T-helper 2 cell (primary cell): ENCODE measurements around the gene TXK.
A peak's percentile ranks its signal among the peaks of the same experiment; 100 is the strongest.
"Not testable (repeated sequence)": the region's sequence is repeated elsewhere in the genome, so short reads cannot be mapped to it uniquely, and the experiment has no call there.

Experiments used
- DNase-seq, 5 experiments: peaks; one replicate each; pipeline versions ENCODE4 v3.0.0 to v3.0.0-alpha.2; 2012 to 2022
- total RNA-seq, 2 donors: gene quantifications; one replicate each; lab custom pipeline; 2026; lab: John Stamatoyannopoulos, UW

TXK gene
- 27.1 to 59.9 reads per million in 2 donors for total RNA-seq

- peak in 1 of 5 experiments; percentile 68 for DNase-seq
Measured at GRCh38 chr4:48134081-48134480, at the start of gene TXK. Gene TXK, minus strand, starts transcription at chr4:48134250. Its CDS starts 80 bp downstream, at chr4:48134170.

- no peak for DNase-seq
Measured at GRCh38 chr4:48180234-48180633, 46.2 kb upstream of the TXK start.

DNA sequence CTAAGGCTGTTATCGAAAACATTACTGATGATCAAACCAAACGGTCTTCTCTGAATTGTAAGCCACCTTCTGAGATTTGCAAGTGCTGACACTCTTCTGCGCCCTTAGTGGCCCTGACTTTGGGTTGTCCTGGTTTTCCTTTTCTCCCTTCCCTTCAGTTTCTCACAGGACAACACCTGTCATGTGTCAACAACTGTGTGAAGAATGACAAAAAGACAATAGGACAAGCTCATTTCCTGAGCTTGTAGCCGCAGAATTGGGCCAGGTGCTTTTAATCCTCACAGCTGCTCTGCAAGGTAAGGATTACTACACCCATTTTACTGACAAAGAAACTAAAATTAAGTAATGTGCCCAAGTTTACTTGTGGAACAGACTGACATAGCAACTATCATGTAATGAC is 44.9 kb upstream of the TXK start:
- no peak for DNase-seq

DNA sequence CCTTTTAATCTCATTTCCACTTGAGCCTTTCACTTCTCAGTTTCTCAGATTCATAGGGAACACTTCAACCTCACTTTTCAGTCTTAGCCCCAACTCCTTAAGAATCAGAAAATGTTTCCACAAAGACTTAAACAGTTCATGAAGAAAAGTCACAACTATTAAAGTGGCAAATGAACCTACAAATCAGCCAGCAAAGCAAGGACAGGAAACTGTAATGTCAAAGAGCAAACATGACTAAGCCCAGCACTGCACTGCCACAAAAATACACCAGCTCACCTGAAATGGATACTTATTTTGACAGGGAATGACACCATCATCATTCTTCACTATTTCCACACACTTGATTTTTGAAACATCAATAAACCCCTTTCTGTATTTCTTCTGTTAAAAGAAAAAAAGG is 41.8 kb upstream of the TXK start:
- DNase-seq, result no peak

- no peak for DNase-seq
Measured at GRCh38 chr4:48175328-48175727, 41.3 kb upstream of the TXK start.

DNA sequence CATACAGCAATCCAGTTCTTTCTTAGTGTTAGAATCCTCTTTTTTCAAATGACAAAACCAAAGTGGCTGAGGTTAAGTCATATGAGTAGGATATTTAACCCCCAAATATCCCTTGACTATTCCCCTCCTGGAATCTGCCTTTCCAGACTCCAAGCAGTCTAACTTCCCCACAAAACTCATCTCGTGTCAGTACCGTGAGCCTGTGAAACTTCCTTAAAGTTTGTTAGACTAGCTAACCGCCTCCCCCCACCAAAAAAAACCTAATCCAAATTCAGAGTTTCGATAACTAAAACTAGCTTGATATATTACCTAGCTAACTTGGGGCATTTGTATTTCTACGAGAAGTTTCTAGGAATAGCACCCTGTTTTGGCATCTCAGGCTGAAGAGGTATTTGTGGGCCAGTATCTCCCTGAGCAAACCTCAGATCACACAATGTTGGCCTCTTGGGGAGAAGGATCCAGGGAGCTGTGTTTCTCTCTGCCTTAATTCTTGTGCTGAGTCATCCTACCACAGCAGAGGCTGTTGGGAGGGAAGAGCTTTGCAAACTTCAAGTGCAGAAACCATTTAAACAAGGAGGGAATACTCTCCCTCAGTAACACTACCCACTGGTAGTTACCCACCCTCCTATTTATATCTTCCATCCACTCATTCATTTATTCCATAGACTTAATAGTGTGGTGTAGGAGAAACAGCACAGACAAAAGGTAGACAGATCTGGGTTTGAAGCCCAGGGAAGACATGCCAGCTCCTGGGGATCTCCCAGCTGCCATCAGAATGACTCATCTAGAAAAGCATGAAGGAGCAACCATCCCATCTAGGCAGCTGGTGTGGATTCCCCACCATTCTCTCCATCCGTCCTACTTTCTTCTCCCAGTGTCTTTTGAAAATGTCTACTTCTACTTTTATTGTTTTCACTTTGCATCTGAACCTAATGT is 39.3 kb upstream of the TXK start:
- DNase-seq, result no peak

- DNase-seq, result no peak
Measured at GRCh38 chr4:48172651-48173050, 38.6 kb upstream of the TXK start.

GRCh38 chr4:48169636-48170035 is 35.6 kb upstream of the TXK start:
- DNase-seq, result no peak

GRCh38 chr4:48167538-48168263 is 33.7 kb upstream of the TXK start:
- DNase-seq, result peak in 1 of 5 experiments; percentile 43

DNA sequence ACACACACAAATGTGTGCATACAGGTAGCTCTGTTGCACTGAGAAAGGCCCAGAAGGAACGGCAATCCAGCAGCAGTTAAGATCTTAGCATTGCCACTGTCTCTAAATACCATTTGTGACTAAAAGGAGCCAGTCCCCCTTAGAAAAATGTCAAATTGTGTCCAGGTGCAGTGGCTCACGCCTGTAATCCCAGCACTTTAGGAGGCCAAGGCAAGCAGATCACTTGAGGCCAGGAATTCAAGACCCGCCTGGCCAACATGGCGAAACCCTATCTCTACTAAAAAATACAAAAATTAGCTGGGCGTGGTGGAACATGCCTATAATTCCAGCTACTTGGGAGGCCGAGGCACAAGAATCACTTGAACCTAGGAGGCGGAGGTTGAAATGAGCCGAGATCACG is 30.5 kb upstream of the TXK start:
- not testable (repeated sequence) for DNase-seq

DNA sequence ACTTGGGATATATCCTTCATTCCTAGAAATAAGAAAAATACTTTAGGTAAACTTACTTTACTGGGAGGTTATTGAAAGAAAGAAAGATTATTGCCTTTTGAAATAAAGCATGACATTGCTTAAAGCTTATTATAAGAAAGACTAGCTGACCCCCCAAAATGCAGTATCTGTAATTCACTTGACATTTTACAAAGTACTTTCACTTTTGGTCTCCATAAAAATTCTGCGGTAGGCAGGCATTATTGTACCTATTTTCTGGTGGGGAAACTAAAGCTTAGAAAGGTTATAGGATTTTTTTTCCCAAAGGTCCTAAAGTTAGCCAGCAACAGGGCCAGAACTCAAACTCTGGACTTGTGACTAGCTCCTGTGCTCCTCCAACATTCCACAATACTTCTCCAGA is 29.7 kb upstream of the TXK start:
- no peak for DNase-seq

DNA sequence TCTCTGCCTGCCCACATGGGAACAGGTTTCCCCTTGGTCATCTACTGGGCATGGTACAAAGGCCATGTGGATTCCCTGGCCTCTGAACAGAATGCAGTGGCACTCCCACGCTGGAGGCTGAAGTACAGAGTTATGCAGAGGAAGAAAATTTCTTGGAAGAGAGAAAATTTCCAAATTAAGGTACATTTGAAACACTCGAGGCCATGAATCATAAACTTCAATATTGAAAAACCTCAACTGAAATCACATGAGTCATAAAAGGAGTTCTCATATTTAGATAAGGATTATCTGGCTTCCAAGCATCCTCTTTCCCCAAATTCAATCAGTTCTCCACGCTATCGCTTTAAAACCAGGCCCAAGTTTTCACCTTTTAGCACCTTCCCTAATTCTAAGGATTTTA is 28.1 kb upstream of the TXK start:
- DNase-seq, result no peak

GRCh38 chr4:48157271-48157670 is 23.2 kb upstream of the TXK start:
- no peak for DNase-seq

GRCh38 chr4:48156423-48156822 is 22.4 kb upstream of the TXK start:
- no peak for DNase-seq

DNA sequence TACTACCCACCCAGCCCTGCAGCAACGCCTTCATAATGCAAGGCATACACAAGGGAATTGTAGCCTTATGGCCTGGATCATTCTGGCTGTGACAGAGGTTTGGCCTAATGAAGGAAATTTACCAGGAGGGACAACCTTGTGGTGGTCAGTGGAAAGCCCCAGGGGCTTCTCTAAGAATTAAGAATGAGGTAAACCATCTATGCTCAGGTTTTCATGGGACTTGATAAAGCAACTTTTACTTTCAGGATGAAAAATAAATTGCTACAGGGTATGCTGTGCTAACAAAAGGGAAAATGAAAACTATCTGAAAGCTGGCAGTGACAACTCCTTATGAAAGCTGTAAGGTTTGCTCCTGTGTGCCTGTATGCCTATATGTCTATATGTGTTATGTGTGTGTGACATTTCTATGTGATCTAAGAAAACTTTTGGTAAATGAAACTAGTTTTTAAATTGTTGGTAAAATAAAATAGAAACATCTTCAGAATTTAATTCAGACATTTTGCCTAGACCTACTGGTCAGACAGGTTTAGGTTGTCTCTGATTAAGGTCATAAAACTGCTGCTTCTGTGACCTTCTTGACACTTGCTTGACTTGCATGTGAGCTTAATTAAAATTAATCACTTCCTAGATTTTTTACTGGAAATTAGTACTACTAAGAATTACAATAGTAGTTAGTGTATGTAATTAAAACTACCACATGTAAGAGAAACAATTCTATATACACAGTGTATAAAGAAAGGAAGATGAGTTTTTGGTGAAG is 19.9 kb upstream of the TXK start:
- DNase-seq, result no peak

GRCh38 chr4:48152259-48152658 is 18.2 kb upstream of the TXK start:
- no peak for DNase-seq

DNA sequence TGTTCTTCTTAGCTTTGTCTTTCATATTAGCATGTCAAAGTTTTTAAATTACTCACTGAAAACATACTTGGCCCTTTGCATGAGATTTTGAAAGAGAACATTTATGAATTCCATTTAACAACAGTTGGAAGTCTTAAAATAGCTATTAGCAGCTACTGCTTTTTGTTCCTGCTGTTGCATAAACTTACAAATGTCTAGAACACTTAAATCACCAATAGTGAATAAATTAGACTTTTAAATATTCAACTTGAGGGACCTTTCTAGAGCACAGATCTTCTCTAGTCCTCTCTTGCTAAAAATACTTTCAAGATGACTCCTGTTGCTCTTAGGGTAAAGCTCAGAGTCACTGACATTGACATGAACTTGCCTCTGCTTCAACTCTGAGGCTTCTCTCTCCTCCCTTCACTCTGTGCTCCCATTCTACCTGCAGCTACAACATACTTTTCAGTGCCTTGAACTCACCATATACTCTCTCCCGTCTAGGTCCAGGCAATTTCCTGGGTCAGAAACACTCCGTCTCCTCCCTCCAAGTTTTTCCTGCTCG is 15.8 kb upstream of the TXK start:
- no peak for DNase-seq

- DNase-seq, result no peak
Measured at GRCh38 chr4:48147621-48148020, 13.6 kb upstream of the TXK start.

DNA sequence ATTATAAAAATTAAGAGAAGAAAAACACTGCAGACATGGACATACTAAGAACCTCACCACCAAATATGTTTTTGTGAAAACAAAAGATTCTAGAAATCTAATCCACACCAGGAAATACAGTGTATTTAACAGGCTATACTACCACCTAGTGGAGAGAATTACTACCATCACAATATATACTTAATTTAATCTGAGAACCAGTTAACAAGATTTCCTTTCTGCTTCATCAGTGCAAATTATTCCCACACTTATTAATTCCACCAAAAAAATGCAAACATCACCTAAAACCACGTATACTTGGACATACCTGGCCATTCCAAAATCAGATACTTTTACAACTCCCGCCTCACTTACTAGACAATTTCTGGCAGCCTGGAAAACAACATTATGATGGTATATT is 7.0 kb upstream of the TXK start:
- DNase-seq, result peak in 1 of 5 experiments; percentile 61

DNA sequence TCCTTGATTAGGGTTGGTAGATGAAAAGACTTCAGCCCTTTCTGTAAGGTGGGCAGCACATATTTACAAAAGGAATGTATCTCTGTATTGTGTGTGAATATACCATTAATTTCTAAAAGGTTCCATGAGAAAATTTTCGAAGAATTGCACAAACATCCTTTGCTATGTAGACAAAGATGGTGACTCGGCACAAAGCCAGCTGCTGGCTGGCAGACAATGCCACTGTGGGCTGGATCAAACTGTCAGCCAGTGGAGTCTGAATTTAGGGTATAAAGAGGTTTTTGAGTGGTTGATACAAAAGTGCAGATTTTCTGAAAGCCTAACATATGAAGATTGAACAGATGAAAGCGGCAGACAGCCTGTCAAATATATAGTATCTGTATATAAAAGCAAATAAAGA is 5.6 kb upstream of the TXK start:
- DNase-seq, result no peak

DNA sequence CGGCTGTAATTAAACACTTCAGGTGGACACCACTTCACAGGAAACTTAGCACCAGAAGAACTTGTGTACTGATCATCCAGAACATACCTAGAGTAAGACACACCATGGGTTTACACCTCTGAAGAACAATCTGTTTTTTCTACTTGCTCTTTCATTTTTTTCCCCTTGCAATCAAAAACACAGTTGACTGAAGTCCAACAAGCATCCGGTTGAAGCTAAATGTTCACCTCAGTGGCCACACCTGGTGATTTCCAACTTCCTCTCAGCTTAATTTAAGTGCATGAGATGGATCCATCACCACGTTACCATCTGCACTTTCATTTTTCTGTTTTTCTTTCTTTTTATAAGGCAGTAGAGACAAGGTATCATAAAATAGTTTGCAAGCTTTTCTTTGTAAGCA is 4.9 kb upstream of the TXK start:
- peak in 2 of 5 experiments; percentile 66 to 74 for DNase-seq

GRCh38 chr4:48138511-48138910 is 4.5 kb upstream of the TXK start:
- DNase-seq, result no peak

- peak in 1 of 5 experiments; percentile 55 for DNase-seq
Measured at GRCh38 chr4:48137846-48138245, 3.8 kb upstream of the TXK start.
